Measurements from ENCODE around the gene ZFYVE9. TPM values are rescaled to one million over a fixed set of nuclear protein-coding genes. Genes with fewer than 3 reads are reported as not detected.

Gene ZFYVE9
- total RNA-seq, 1 experiment from 2014 or later: 14.2 TPM

- H3K27ac ChIP-seq (ENCODE audit: low read depth, low read length): no peak overlapping the region
- TF ChIP-seq TCF7L2 (IDR thresholded peaks at IDR 0.05; ENCODE audit: borderline replicate concordance, extremely low read depth, insufficient read depth, insufficient read length) (no peak), REST (IDR thresholded peaks at IDR 0.05; ENCODE audit: low read depth) (no peak), ATF3 (IDR thresholded peaks at IDR 0.05) (no peak), JUND (IDR thresholded peaks at IDR 0.05) (no peak)
- no TSS peak for BruUV-seq (replicated peaks)
- H3K4me2 ChIP-seq (ENCODE audit: low read length): no peak overlapping the region
- CTCF ChIA-PET: no interaction called here
- H3K27me3 ChIP-seq (ENCODE audit: insufficient read depth, low read length): no peaks in the 10 kb centered on the region
- no peaks in the 10 kb centered on the region; the same call in 1 of the 2 replicates for H4K20me1 ChIP-seq (ENCODE audit: insufficient read depth)
- H3K36me3 ChIP-seq (ENCODE audit: control insufficient read depth in 1 of 2, insufficient read depth in 2 of 2, low read length in 2 of 2): no peaks in the 10 kb centered on the region
- H3K4me3 ChIP-seq (replicated peaks in 1 of 2; ENCODE audit: low read depth in 1 of 2, low read length in 2 of 2): no peak overlapping the region
- no peaks in the 10 kb centered on the region for H3K9me2 ChIP-seq (ENCODE audit: insufficient read depth)
- intact Hi-C loops (cut with micrococcal nuclease): no loop called here
- H3K79me2 ChIP-seq (ENCODE audit: insufficient read depth, low read length): peaks cover 23% of the 10 kb centered on the region
- DNase-seq (ENCODE audit: low read depth, low spot score): no peak
- no peak overlapping the region for H2AFZ ChIP-seq (ENCODE audit: low read depth, low read length, poor library complexity, severe bottlenecking)
- POLR2A ChIA-PET: interaction anchor here (1.2 kb wide), 1 partner anchor 7 kb away, joined by 4 read pairs; no protein-coding TSS in a partner anchor
- RAD21 ChIA-PET (ENCODE audit: low non-redundant PET in 1 of 2, low total read pairs in 2 of 2, uncharacterized antibody in 2 of 2, unreplicated experiment in 2 of 2): no interaction called here
- H3K4me1 ChIP-seq (ENCODE audit: control insufficient read depth in 1 of 2, insufficient read depth in 2 of 2, low read length in 2 of 2): peaks cover 7 to 16% of the 10 kb centered on the region in 2 experiments
- ATAC-seq: no peak
- H3K9me3 ChIP-seq (ENCODE audit: control insufficient read depth in 1 of 2, insufficient read depth in 1 of 2, low read depth in 1 of 2, low read length in 2 of 2): no peaks in the 10 kb centered on the region
- H3K9ac ChIP-seq (ENCODE audit: low read length): no peak overlapping the region
Measured at GRCh38 chr1:52164604-52165003, 22.7 kb downstream of the ZFYVE9 start.

Data from HCT116 (cell line).